PFSK-1 (cell line): ENCODE results near the gene PXDN.

Source experiments
- POLR2AphosphoS5 ChIP-seq: IDR thresholded peaks from 2 replicates; pipeline ENCODE4 v1.6.1; 2012; ENCODE audit warnings: low read depth, mild to moderate bottlenecking, control low read depth, low read length, moderate library complexity
- SIN3A ChIP-seq: IDR thresholded peaks from 2 replicates; pipeline ENCODE4 v1.6.1; 2012; ENCODE audit warnings: mild to moderate bottlenecking, low read length, moderate library complexity, borderline replicate concordance; ENCODE audit not compliant: insufficient read depth

DNA sequence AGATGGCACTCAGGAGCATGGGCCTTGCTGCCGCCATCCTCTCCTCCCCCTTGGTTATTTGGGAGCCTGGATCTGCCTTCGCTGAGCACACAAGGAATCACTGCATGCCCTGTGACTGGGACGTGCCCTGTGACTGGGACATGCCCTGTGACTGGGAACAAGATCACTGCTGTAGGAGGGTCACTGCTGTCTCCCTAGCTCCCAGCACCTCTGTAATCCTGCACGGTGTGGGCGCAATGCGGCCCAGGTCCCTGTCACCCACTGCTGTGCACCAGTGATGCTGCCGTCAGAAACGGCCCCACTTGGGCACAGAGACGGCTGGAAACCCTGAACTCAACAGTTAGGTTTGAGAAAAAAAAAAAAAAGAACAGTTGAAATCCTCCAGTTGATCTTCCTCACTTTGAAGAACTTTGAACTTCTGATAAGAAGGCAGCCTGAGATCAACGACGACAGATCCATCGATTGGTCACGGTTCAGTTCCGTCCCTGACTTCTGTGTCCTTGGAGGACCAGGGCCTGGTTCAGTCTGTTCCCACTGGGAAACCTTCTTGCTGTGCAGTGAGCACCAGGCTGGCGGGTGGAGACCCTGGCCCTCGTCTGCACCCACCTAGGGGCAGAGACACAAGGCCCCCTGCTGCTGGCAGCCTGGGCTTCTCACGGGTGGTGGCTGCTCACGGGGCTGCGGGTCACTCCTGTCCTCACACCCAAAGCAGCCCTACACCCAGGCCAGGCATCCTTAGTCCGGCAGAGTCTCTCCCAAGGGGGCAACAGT lies 125.9 kb downstream of the PXDN start:
- TF ChIP-seq SIN3A, result no peak
- TF ChIP-seq POLR2AphosphoS5, result no peak
